ENCODE data around the gene ZDHHC1. TPM values are rescaled to one million over a fixed set of nuclear protein-coding genes. Genes with fewer than 3 reads are reported as not detected.

The ZDHHC1 gene, protein sequence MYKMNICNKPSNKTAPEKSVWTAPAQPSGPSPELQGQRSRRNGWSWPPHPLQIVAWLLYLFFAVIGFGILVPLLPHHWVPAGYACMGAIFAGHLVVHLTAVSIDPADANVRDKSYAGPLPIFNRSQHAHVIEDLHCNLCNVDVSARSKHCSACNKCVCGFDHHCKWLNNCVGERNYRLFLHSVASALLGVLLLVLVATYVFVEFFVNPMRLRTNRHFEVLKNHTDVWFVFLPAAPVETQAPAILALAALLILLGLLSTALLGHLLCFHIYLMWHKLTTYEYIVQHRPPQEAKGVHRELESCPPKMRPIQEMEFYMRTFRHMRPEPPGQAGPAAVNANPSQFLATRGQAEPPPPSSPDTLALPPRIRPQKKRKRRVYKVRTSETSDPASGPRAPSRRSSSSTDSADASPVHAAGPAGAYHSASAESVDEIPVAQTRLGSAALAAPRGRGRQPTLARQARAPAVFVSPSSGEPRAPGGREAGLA
- total RNA-seq: 10 to 100 TPM in 1 of 8 experiments, 1 to 10 TPM in 7; 3.4 to 14.6 (median 4.6) TPM

DNA sequence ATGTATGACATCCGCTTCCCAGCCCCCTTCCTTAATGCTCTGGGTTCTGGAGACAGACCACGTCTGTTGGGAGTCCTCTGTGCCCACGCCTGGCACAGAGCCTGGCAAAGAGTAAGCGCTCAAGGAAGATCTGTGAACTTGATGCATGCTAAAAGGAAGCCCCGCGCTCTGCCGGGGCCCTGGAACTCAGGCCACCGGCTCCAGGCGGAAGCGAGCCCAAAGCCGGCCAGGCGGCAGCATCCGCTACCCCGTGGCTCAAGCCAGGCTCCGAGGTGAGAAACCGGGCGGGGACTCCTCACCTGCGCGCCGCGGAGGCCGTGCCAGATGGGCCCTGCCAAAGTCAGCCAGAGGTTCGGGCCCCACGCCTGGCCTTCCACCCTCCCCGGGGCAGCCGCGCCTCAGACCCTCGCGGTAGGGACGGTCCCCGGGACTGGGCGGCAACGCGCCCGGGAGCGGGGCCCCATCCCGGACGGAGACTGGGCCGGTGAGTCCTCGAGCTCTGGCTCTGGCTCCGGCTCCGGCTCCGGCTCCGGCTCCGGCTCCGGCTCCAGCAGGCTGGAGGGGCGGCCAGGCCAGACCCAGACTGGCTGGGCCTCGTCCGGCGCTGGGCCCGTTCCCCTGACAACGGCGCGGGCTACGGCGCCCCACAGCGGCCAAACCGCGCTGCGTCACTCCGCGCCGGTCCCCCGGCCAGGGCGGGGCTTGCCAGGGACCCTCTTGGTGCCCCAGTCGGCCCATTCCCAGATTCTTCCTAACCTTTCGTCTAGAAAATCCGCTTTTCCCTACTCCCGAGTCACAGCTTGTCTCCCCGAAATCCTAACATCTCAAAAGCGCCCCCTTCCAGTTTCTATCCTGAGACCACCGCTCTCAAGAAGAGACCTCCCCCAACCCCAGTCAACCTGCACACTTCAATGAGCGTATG is at the start of gene ZDHHC1:
ZDHHC1 (minus strand) TSS at position 606 of the 922 bp plus-strand sequence. CDS start 8,702 bp downstream, outside the sequence.
- WGBS, 10 experiments: 0 to 44% (median 8%) methylated on average over 1 to 10 of the region's 73 CpGs; no CpG with 5 or more reads in 2 of the 10 experiments
- Histone ChIP-seq H3K27ac (peak within 1 kb of the TSS; percentile 5 to 58), H3K4me1 (replicated peaks in 1 of 2) (peaks cover 2 to 19% of the 10 kb centered on the region in 2 donors), H3K4me3 (peak within 1 kb of the TSS; percentile 44 to 69 (median 57))
- peak; percentile 94 to 97 (median 96) for ATAC-seq (replicated peaks in 6 of 8)
- in situ Hi-C loops (cut with MboI; ENCODE audit: low pct_unique_long_range_greater_than_20kb in 2 of 9, low sequenced_read_pairs in 9 of 9, unreplicated experiment in 9 of 9): loop anchor here in 4 of 9 experiments (25.0 kb wide), 3 partner anchors 154 to 479 kb away; partner anchors contain the start of genes CES2 (in 1 of the 4), CIAO2B (in 1 of the 4), FHOD1 (in 1 of the 4) and RRAD (in 1 of the 4)

DNA sequence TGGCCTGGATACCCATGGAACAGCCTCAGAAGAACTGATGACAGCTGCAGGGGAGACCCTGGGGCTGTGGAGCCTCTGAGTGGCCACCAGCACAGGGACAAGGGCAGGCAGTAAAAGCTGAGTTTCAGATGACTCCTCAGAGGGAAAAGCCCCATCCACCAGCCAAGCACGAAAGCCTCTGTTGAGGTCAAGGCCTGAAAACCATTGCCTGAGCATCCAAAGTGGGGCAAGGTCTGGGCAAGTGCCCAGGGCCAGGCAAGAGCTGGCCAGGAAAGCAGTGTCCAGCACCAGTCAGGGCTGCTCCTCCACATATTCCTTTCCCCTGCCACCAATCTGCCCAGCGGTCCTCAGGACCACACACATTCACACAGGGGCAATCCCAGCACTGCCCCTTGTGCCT is 48.3 kb upstream of the ZDHHC1 start:
- ATAC-seq (replicated peaks in 6 of 8): no peak
- H3K27ac ChIP-seq: no peak overlapping the region
- WGBS, 10 experiments: 67 to 100% (median 90%) methylated on average over 1 of the region's 2 CpGs; no CpG with 5 or more reads in 6 of the 10 experiments
- in situ Hi-C loops (cut with MboI; ENCODE audit: low pct_unique_long_range_greater_than_20kb in 2 of 9, low sequenced_read_pairs in 9 of 9, unreplicated experiment in 9 of 9): no loop called here
- H3K4me1 ChIP-seq (replicated peaks in 1 of 2): peaks cover 0 to 4% of the 10 kb centered on the region in 2 donors
- no peak overlapping the region for H3K4me3 ChIP-seq

DNA sequence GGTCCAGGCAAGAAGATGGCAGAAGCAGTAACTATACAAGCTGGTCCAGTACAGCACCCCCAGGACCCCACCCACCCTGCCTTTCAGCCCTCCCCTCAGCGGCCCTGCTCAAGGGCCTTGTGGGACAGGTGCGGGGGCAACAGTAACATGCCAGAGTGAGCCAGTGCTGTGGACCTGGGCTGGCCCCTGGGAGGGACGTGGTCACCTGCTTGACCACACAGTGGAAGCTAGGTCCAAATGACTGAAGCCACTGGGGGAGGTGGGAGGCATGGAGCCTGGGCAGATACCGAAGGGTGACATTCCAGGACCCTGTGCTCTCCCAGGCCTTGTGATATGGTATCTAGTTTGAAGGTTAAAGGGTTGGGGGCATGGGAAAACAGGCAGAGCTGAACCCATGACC is 47.4 kb upstream of the ZDHHC1 start:
- H3K4me3 ChIP-seq: no peak overlapping the region
- in situ Hi-C loops (cut with MboI; ENCODE audit: low pct_unique_long_range_greater_than_20kb in 2 of 9, low sequenced_read_pairs in 9 of 9, unreplicated experiment in 9 of 9): no loop called here
- no peak overlapping the region for H3K27ac ChIP-seq
- 80 to 89% methylated on average over 1 of the region's 4 CpGs; no CpG with 5 or more reads in 8 of the 10 experiments for WGBS, 10 experiments
- ATAC-seq (replicated peaks in 6 of 8): no peak
- H3K4me1 ChIP-seq (replicated peaks in 1 of 2): peaks cover 0 to 4% of the 10 kb centered on the region in 2 donors

DNA sequence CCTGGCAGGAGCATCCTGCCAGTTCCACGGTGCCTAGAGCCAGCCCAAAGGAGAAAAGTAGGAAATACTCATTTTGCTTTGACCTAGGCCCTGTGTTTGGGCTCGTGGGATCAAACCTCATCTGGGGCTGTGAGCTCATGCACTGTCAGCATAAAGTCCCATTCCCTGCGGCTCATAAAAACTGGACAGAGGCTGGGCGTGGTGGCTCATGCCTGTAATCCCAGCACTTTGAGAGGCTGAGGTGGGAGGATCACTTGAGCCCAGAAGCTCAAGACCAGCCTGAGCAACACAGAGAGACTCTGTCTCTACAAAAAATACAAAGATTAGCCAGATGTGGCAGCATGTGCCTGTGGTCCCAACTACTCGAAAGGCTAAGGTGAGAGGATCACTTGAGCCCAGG is 46.8 kb upstream of the ZDHHC1 start:
- 14 to 96% (median 90%) methylated on average over 1 to 4 of the region's 5 CpGs; no CpG with 5 or more reads in 2 of the 10 experiments for WGBS, 10 experiments
- no peak overlapping the region for H3K4me3 ChIP-seq
- no peak overlapping the region for H3K27ac ChIP-seq
- peak in 3 of 8 experiments; percentile 42 to 46 (median 45) for ATAC-seq (replicated peaks in 6 of 8)
- in situ Hi-C loops (cut with MboI; ENCODE audit: low pct_unique_long_range_greater_than_20kb in 2 of 9, low sequenced_read_pairs in 9 of 9, unreplicated experiment in 9 of 9): no loop called here
- H3K4me1 ChIP-seq (replicated peaks in 1 of 2): peaks cover 0 to 4% of the 10 kb centered on the region in 2 donors

DNA sequence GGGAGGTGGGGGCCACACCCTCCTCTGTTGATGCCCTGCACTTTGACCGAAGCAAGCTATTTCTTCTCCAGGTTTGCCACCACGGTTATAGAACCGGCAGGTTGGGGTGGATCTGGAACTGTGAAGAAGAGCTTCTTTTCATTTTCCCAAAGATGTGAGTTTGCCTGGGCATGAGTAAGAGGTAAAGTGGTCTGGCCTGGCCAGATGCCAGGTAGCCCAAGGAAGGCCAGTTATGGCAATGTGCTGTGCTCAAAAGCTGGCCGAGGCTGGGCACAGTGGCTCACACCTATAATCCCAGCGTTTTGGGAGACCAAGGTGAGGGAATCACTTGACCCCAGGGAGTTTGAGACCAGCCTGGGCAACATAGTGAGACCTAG is 46.0 kb upstream of the ZDHHC1 start:
- H3K4me1 ChIP-seq (replicated peaks in 1 of 2): peaks cover 0 to 4% of the 10 kb centered on the region in 2 donors
- no peak for ATAC-seq (replicated peaks in 6 of 8)
- in situ Hi-C loops (cut with MboI; ENCODE audit: low pct_unique_long_range_greater_than_20kb in 2 of 9, low sequenced_read_pairs in 9 of 9, unreplicated experiment in 9 of 9): no loop called here

DNA sequence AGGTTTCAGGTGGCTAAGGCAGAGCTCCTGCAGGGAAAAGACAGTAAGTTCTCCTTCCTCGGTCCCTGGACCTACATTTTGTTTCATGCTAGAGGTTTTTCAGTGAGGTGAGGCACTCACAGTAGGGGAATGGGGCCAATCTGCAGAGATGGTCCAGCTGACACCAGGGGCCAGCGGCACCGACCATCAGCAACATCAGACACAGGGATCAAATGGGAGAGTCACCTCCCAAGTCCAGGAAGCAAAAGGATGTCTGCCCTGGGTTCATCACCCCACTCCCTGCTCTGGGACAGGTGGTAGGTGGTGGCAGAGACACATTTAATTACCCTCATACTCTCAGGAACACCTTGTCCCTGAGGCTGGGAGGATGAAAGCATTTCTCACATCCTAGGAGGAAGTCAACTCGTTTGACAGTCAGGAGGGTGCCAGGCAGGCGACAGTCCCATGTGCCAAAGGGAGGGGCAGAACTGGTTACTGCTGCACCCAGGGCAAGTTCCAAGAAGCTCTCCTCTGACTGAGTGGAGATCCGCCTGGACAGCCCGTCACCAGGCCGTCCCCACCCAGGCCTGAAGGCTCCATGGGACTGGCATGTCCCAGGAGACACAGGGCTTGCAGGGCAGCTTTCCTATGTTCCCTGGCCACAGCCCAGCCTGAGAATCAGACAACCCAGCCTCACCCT is 45.5 kb upstream of the ZDHHC1 start:
- Histone ChIP-seq H3K4me3 (no peak overlapping the region), H3K27ac (no peak overlapping the region), H3K4me1 (replicated peaks in 1 of 2) (peaks cover 0 to 4% of the 10 kb centered on the region in 2 donors)
- ATAC-seq (replicated peaks in 6 of 8): peak in 3 of 8 experiments; percentile 13 to 35 (median 26)
- in situ Hi-C loops (cut with MboI; ENCODE audit: low pct_unique_long_range_greater_than_20kb in 2 of 9, low sequenced_read_pairs in 9 of 9, unreplicated experiment in 9 of 9): no loop called here
- WGBS, 10 experiments: 35 to 100% (median 90%) methylated on average over 1 to 4 of the region's 8 CpGs; no CpG with 5 or more reads in 3 of the 10 experiments

More for the DNA sequence above, 46.0 kb upstream of the ZDHHC1 start:
- Histone ChIP-seq H3K4me3 (no peak overlapping the region), H3K27ac (no peak overlapping the region)
- WGBS, 10 experiments: 20 to 100% (median 85%) methylated on average over 1 to 3 of the region's 5 CpGs; no CpG with 5 or more reads in 4 of the 10 experiments

DNA sequence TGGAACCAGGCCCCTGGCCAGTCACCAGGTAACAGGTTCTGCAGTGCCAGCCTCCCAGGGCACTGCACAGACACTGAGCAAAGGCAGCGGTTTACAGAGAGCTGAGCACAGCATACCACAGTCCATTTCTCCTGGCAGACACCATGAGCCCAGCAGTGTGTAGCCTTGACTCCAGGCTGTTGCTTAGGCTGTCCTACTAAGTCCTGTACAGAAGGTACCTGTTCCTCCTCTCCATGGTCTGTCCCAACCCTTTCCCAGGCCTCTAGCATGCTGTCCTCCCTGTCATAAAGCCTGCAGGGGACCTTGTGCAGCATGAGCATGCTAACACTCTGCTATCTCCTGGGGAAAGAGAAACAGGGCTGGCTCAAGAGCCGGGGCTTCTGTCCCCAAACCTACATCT is 44.7 kb upstream of the ZDHHC1 start:
- peaks cover 0 to 4% of the 10 kb centered on the region in 2 donors for H3K4me1 ChIP-seq (replicated peaks in 1 of 2)

DNA sequence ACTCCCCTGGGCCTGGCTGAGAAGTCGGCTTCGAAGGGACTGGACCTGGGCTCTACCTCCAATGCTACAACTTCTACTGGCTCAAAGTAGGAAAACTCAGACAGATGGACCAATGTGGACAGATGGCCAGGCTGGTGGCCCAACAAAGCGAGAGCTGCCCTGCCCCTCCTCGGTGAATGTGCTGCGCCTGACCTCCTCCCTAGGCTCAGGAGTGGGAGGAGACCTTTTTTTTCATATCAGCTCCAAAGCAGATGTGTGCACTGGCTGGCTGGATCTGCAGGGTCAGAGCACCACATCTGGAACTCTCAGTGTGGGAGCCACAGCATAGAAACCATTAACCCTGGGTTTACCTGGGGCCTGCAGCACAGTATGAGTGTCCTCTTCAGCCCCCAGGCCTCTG is 43.9 kb upstream of the ZDHHC1 start:
- H3K4me3 ChIP-seq: no peak overlapping the region
- WGBS, 10 experiments: 80 to 93% (median 81%) methylated on average over 2 to 5 of the region's 5 CpGs; no CpG with 5 or more reads in 7 of the 10 experiments
- ATAC-seq (replicated peaks in 6 of 8): peak in 2 of 8 experiments; percentile 5 to 38
- no peak overlapping the region for H3K27ac ChIP-seq
- H3K4me1 ChIP-seq (replicated peaks in 1 of 2): no peaks in the 10 kb centered on the region
- in situ Hi-C loops (cut with MboI; ENCODE audit: low pct_unique_long_range_greater_than_20kb in 2 of 9, low sequenced_read_pairs in 9 of 9, unreplicated experiment in 9 of 9): no loop called here

More for the DNA sequence above, 44.7 kb upstream of the ZDHHC1 start:
- Histone ChIP-seq H3K4me3 (no peak overlapping the region), H3K27ac (no peak overlapping the region)
- ATAC-seq (replicated peaks in 6 of 8): no peak
- 100% methylated on average over 1 of the region's 2 CpGs; no CpG with 5 or more reads in 9 of the 10 experiments for WGBS, 10 experiments
- in situ Hi-C loops (cut with MboI; ENCODE audit: low pct_unique_long_range_greater_than_20kb in 2 of 9, low sequenced_read_pairs in 9 of 9, unreplicated experiment in 9 of 9): no loop called here

DNA sequence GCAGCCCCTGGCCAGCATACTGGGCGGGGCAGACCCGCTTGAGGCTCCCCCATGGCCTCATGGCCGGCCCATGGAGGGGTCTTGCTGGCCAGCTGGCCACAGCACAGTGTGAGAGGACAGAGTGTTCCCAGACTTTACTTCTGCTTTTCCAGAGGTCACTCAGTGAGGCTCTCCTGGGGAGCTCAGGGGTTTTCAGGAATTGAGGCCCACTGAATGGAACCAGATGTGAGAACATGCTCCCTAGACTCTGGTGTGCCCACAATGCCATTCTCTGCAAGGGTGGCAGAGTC is 43.5 kb upstream of the ZDHHC1 start:
- ATAC-seq (replicated peaks in 6 of 8): no peak
- H3K27ac ChIP-seq: no peak overlapping the region
- no peak overlapping the region for H3K4me3 ChIP-seq
- no peaks in the 10 kb centered on the region for H3K4me1 ChIP-seq (replicated peaks in 1 of 2)
- in situ Hi-C loops (cut with MboI; ENCODE audit: low pct_unique_long_range_greater_than_20kb in 2 of 9, low sequenced_read_pairs in 9 of 9, unreplicated experiment in 9 of 9): no loop called here
- no CpG with 5 or more reads among the region's 3 CpGs for WGBS, 10 experiments

DNA sequence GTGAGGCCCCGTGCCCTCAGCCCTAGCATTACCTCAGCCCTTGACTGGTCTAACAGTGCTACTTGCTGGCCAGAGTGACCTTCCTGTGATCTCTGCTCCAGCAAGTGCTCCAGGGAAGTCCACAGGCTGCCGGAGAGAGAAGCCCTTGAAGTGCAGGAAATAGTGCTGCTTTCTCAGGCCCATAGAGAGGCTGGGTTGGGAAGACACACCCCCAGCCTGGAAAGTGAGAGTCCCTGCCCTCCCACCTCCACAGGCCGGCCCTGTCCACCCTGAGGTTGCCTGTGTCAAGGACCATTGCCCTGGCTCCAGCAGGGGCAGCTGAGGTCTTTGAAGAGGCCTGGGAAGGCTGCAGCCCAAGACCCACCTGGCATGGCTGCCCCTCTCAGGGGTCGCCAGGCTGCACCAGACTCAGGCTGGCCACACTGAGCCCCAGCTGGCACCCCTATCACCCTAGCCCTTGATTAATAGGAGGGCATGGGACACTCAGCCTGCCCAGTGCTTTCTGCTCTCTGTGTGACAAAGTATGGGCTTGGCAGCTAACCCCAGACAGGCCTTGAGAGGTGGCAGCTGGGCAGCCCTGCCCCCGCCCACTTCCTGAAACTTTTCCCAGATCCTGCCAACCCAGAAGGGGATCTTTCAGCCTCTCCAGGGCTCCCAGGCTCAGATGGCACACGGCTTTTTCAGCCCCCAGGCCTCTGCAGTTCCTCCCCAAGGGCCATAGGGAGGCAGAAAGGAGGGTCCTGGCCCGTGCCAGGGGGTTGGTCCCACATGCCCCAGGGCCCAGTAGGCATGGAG is 43.0 kb upstream of the ZDHHC1 start:
- Histone ChIP-seq H3K4me3 (no peak overlapping the region), H3K4me1 (replicated peaks in 1 of 2) (no peaks in the 10 kb centered on the region), H3K27ac (no peak overlapping the region)
- ATAC-seq (replicated peaks in 6 of 8): peak in 4 of 8 experiments; percentile 8 to 37 (median 27)
- WGBS, 10 experiments: 33 to 100% (median 40%) methylated on average over 1 to 2 of the region's 7 CpGs; no CpG with 5 or more reads in 5 of the 10 experiments
- in situ Hi-C loops (cut with MboI; ENCODE audit: low pct_unique_long_range_greater_than_20kb in 2 of 9, low sequenced_read_pairs in 9 of 9, unreplicated experiment in 9 of 9): no loop called here

DNA sequence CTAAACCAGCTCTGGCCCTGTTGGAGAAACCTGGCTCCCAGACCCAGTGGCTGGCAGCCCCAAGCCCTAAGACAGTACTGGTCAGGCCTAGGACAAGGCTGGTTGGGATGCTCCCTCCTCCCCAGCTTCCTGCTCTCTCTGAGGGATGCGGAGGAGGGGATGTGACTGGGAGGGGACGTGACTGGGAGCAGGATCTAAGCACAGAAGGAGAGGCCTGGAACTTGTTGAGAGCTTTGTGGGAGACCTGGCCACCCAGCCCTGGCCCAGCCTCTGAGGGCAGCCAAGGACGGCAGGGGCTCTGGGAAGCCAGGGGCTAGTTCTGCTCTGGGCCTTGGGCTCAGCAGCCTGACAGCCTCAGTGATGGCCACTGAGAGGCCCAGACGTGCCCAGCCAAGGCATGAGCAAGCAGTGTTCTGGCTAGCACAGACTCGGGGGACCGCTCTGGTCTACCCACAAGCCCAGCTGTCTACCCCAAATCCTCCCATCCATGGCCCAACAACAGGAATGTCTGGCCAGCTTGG is 41.9 kb upstream of the ZDHHC1 start:
- Histone ChIP-seq H3K4me3 (no peak overlapping the region), H3K4me1 (replicated peaks in 1 of 2) (no peaks in the 10 kb centered on the region), H3K27ac (no peak overlapping the region)
- ATAC-seq (replicated peaks in 6 of 8): no peak
- 40 to 90% (median 80%) methylated on average over 1 to 5 of the region's 6 CpGs; no CpG with 5 or more reads in 5 of the 10 experiments for WGBS, 10 experiments
- in situ Hi-C loops (cut with MboI; ENCODE audit: low pct_unique_long_range_greater_than_20kb in 2 of 9, low sequenced_read_pairs in 9 of 9, unreplicated experiment in 9 of 9): no loop called here
